DND-41 (cell line): ENCODE results near the gene DSG3.

Source experiments
- ATAC-seq: fragments of 200-7000 bp; cut with Tn5 transposase; 3 replicates; pipeline ENCODE4 v1.9.1; 2021; ENCODE audit warnings: low read depth; ENCODE audit not compliant: insufficient read depth
- DNase-seq: peaks from one replicate; pipeline ENCODE4 v3.0.0-alpha.2; 2020
- H2AFZ ChIP-seq: 2 replicates; pipeline ENCODE4 v1.6.0; 2012; ENCODE audit warnings: low read depth, low read length
- H3K27ac ChIP-seq: 2 replicates; pipeline ENCODE4 v1.5.1; 2012; ENCODE audit warnings: low read length, inconsistent platforms
- H3K27me3 ChIP-seq: fragments of 200-600 bp; sonication (generic); 2 replicates; pipeline ENCODE4 v1.6.0; 2012; ENCODE audit warnings: low read length, mild to moderate bottlenecking, inconsistent platforms; ENCODE audit not compliant: insufficient read depth, poor library complexity
- H3K36me3 ChIP-seq: 2 replicates; pipeline ENCODE4 v1.5.1; 2012; ENCODE audit warnings: low read length, inconsistent platforms; ENCODE audit not compliant: insufficient read depth
- H3K4me1 ChIP-seq: 2 replicates; pipeline ENCODE4 v1.5.1; 2012; ENCODE audit warnings: mild to moderate bottlenecking, low read length; ENCODE audit not compliant: insufficient read depth
- H3K4me2 ChIP-seq: 2 replicates; pipeline ENCODE4 v1.6.0; 2012; ENCODE audit warnings: mild to moderate bottlenecking, moderate library complexity, low read length, inconsistent platforms; ENCODE audit not compliant: insufficient read depth
- H3K4me3 ChIP-seq, 2 experiments: fragments of 200-600 bp in 1 of 2; shearing (Covaris generic) in 1 of 2; 2 replicates each; pipeline ENCODE4 v1.5.1; 2012 to 2016; ENCODE audit warnings: inconsistent platforms in 2 of 2, low read length in 2 of 2, mild to moderate bottlenecking in 2 of 2, low read depth in 1 of 2, moderate library complexity in 1 of 2
- H3K79me2 ChIP-seq: 2 replicates; pipeline ENCODE4 v1.6.0; 2012; ENCODE audit warnings: low read length, inconsistent platforms; ENCODE audit not compliant: insufficient read depth
- H3K9ac ChIP-seq: 2 replicates; pipeline ENCODE4 v1.6.0; 2012; ENCODE audit warnings: low read depth, mild to moderate bottlenecking, inconsistent platforms, low read length, moderate library complexity
- H3K9me3 ChIP-seq: 2 replicates; pipeline ENCODE4 v1.5.1; 2012; ENCODE audit warnings: low read length, moderate library complexity, mild to moderate bottlenecking, inconsistent platforms; ENCODE audit not compliant: insufficient read depth, severe bottlenecking
- H4K20me1 ChIP-seq: 2 replicates; pipeline ENCODE4 v1.6.0; 2012; ENCODE audit warnings: low read length; ENCODE audit not compliant: insufficient read depth
- CTCF ChIP-seq: IDR thresholded peaks from 2 replicates; pipeline ENCODE4 v1.5.1; 2012; ENCODE audit warnings: borderline replicate concordance, low read length, moderate library complexity, mild to moderate bottlenecking; ENCODE audit not compliant: poor library complexity, severe bottlenecking; ENCODE audit errors: extremely low read depth
- EZH2 ChIP-seq: IDR thresholded peaks from 3 replicates; pipeline ENCODE4 v1.6.1; 2012; ENCODE audit warnings: borderline replicate concordance, low read depth, mild to moderate bottlenecking, moderate library complexity, low read length, inconsistent platforms; ENCODE audit not compliant: severe bottlenecking

Gene DSG3

DNA sequence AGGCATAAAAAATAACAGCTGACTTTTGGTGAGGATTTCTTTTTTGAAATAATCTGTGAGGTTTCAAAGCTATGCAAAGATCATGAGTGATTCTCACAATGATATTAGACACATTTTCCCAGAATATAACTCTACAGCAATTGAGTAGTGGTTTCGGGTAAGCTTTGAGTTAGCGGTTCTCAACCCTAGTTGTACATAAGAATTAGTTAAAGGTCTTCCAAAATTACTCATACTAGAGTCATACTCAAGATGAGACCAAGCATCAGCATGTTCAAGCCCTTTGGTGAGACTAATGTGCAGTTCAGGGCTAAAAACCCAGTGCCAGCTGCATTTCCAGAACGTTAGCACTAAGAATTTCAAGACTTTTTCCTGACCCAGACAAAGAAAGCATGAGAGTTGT lies 39.9 kb upstream of the DSG3 start:
- no peak overlapping the region for H3K4me3 ChIP-seq
- H2AFZ ChIP-seq = no peak overlapping the region
- no peak for DNase-seq
- TF ChIP-seq EZH2 (no peak), CTCF (no peak)
- H3K27me3 ChIP-seq = no peaks in the 10 kb centered on the region
- no peak overlapping the region for H3K9ac ChIP-seq
- no peak overlapping the region for H3K4me2 ChIP-seq
- no peak overlapping the region for H3K27ac ChIP-seq
- no peaks in the 10 kb centered on the region for H3K9me3 ChIP-seq
- no peaks in the 10 kb centered on the region for H3K36me3 ChIP-seq
- ATAC-seq = no peak
- no peaks in the 10 kb centered on the region for H4K20me1 ChIP-seq
- no peaks in the 10 kb centered on the region for H3K79me2 ChIP-seq
- H3K4me1 ChIP-seq = no peaks in the 10 kb centered on the region

GRCh38 chr18:31409276-31409675 lies 38.3 kb upstream of the DSG3 start:
- no peak for TF ChIP-seq CTCF
- no peak overlapping the region for H3K27ac ChIP-seq
- no peaks in the 10 kb centered on the region for H3K9me3 ChIP-seq
- H3K4me3 ChIP-seq = no peak overlapping the region
- H3K4me2 ChIP-seq = no peak overlapping the region
- no peaks in the 10 kb centered on the region for H4K20me1 ChIP-seq
- H3K27me3 ChIP-seq = no peaks in the 10 kb centered on the region
- H3K9ac ChIP-seq = no peak overlapping the region
- H2AFZ ChIP-seq = no peak overlapping the region
- no peak for DNase-seq
- ATAC-seq = no peak
- H3K4me1 ChIP-seq = no peaks in the 10 kb centered on the region
- H3K79me2 ChIP-seq = no peaks in the 10 kb centered on the region
- no peaks in the 10 kb centered on the region for H3K36me3 ChIP-seq

DNA sequence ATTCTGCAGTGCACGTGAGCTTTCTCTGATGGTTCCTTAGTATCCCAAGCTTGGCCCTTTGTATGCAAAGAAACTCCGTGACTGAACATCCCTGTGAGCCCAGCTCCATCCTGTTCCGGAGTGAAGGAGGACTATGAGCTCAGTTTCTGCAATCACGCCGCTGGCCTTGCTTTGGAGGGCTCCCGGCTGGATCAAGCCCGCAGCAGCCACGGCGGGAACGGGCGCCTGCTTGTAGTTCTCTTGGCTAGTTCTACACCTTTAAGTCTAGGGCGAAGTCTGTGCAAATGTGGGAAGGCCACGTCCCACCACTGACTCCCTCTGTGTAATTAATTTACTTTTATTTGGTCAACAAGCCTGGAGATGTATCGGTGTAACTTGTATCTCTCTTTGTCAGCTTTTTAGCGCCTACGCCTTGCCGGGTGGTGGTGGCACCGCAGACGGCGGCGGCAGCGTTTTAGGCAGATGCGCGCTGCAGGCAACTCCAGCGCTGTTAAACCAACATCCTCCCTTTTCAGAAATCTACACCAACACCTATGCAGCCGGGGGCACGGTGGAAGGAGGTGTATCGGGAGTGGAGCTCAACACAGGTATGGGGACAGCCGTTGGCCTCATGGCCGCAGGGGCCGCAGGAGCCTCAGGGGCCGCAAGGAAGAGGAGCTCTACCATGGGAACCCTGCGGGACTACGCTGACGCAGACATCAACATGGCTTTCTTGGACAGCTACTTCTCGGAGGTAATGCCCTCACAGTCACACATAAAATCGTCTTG lies 36.6 kb upstream of the DSG3 start:
- H3K79me2 ChIP-seq = no peaks in the 10 kb centered on the region
- no peak for TF ChIP-seq EZH2
- TF ChIP-seq CTCF = no peak
- H3K4me1 ChIP-seq = no peaks in the 10 kb centered on the region
- no peak overlapping the region for H3K4me3 ChIP-seq
- H3K9ac ChIP-seq = no peak overlapping the region
- H3K9me3 ChIP-seq = no peaks in the 10 kb centered on the region
- no peak for ATAC-seq
- H3K36me3 ChIP-seq = no peaks in the 10 kb centered on the region
- no peak overlapping the region for H2AFZ ChIP-seq
- no peaks in the 10 kb centered on the region for H4K20me1 ChIP-seq
- DNase-seq = no peak
- no peak overlapping the region for H3K27ac ChIP-seq
- no peaks in the 10 kb centered on the region for H3K27me3 ChIP-seq
- H3K4me2 ChIP-seq = no peak overlapping the region

GRCh38 chr18:31413137-31413536 lies 34.4 kb upstream of the DSG3 start:
- no peak overlapping the region for H3K4me3 ChIP-seq
- ATAC-seq (no peak), DNase-seq (no peak)
- no peaks in the 10 kb centered on the region for H4K20me1 ChIP-seq
- H3K9me3 ChIP-seq = no peaks in the 10 kb centered on the region
- H3K4me1 ChIP-seq = no peaks in the 10 kb centered on the region
- no peaks in the 10 kb centered on the region for H3K27me3 ChIP-seq
- TF ChIP-seq CTCF (no peak), EZH2 (no peak)
- H3K9ac ChIP-seq = no peak overlapping the region
- no peak overlapping the region for H3K4me2 ChIP-seq
- H3K36me3 ChIP-seq = no peaks in the 10 kb centered on the region
- H3K79me2 ChIP-seq = no peaks in the 10 kb centered on the region
- no peak overlapping the region for H3K27ac ChIP-seq
- H2AFZ ChIP-seq = no peak overlapping the region
